Neural cell (in vitro differentiated cells): ENCODE measurements around the gene SLC8A3. TPM values are rescaled to one million over a fixed set of nuclear protein-coding genes. Genes with fewer than 3 reads are reported as not detected.

ENCODE experiments used
- H2AFZ ChIP-seq: fragments of 200-600, 300-800 bp; sonication (generic), shearing (Covaris generic); 2 replicates; pipeline ENCODE4 v1.6.0; 2014; ENCODE audit warnings: low read depth, mild to moderate bottlenecking, antibody characterized with exemption, low read length, moderate library complexity
- H3F3A ChIP-seq: fragments of 200-600 bp; shearing (Covaris generic); 2 replicates; pipeline ENCODE4 v1.6.1; 2016; ENCODE audit warnings: mild to moderate bottlenecking, moderate library complexity, mixed read lengths, antibody characterized with exemption, low read length; ENCODE audit not compliant: insufficient read depth, poor library complexity, severe bottlenecking
- H3K27ac ChIP-seq: fragments of 200-600, 300-800 bp; sonication (generic), shearing (Covaris generic); 2 replicates; pipeline ENCODE4 v1.5.1; 2014; ENCODE audit warnings: mild to moderate bottlenecking, low read length, moderate library complexity
- H3K27me3 ChIP-seq: fragments of 300-800, 200-600 bp; sonication (generic), shearing (Covaris generic); 2 replicates; pipeline ENCODE4 v1.6.0; 2014; ENCODE audit warnings: mild to moderate bottlenecking, low read depth, low read length, moderate library complexity; ENCODE audit not compliant: insufficient read depth
- H3K36me3 ChIP-seq: fragments of 300-800, 200-600 bp; sonication (generic), shearing (Covaris generic); 2 replicates; pipeline ENCODE4 v1.5.1; 2014; ENCODE audit warnings: mild to moderate bottlenecking, antibody characterized with exemption, low read length, moderate library complexity; ENCODE audit not compliant: insufficient read depth
- H3K4me2 ChIP-seq: fragments of 300-800, 200-600 bp; sonication (generic), shearing (Covaris generic); 2 replicates; pipeline ENCODE4 v1.6.0; 2014; ENCODE audit warnings: mild to moderate bottlenecking, low read length
- H3K4me3 ChIP-seq: fragments of 300-800, 200-600 bp; sonication (generic), shearing (Covaris generic); 2 replicates; pipeline ENCODE4 v1.5.1; 2014; ENCODE audit warnings: mild to moderate bottlenecking, low read length, moderate library complexity
- H3K79me2 ChIP-seq: fragments of 200-600 bp; shearing (Covaris generic); replicated peaks from 2 replicates; pipeline ENCODE4 v1.6.0; 2014; ENCODE audit warnings: mild to moderate bottlenecking, low read length, moderate library complexity; ENCODE audit not compliant: insufficient read depth
- H3K9ac ChIP-seq: fragments of 300-800, 200-600 bp; sonication (generic), shearing (Covaris generic); 2 replicates; pipeline ENCODE4 v1.6.1; 2016; ENCODE audit warnings: mild to moderate bottlenecking, low read length, mixed read lengths
- H3K9me2 ChIP-seq: fragments of 200-600 bp; shearing (Covaris generic); 2 replicates; pipeline ENCODE4 v1.6.1; 2016; ENCODE audit warnings: mild to moderate bottlenecking, low read length, mixed read lengths; ENCODE audit not compliant: insufficient read depth
- H3K9me3 ChIP-seq: fragments of 200-600, 300-800 bp; sonication (generic), shearing (Covaris generic); 2 replicates; pipeline ENCODE4 v1.6.1; 2016; ENCODE audit warnings: mild to moderate bottlenecking, mixed run types, low read length, moderate library complexity, mixed read lengths
- H4K20me1 ChIP-seq: fragments of 200-600 bp; shearing (Covaris generic); 2 replicates; pipeline ENCODE4 v1.6.1; 2016; ENCODE audit warnings: mild to moderate bottlenecking, mixed run types; ENCODE audit not compliant: insufficient read depth
- CTCF ChIP-seq: fragments of 450-650 bp; IDR thresholded peaks from 2 replicates; pipeline ENCODE4 v1.5.1; 2014; ENCODE audit warnings: antibody characterized with exemption, mild to moderate bottlenecking, moderate library complexity; ENCODE audit not compliant: poor library complexity, severe bottlenecking
- EP300 ChIP-seq: fragments of 450-650 bp; conservative IDR thresholded peaks from 2 replicates; pipeline ENCODE4 v1.6.1; 2014; ENCODE audit warnings: antibody characterized with exemption, mild to moderate bottlenecking, moderate library complexity; ENCODE audit not compliant: poor library complexity, severe bottlenecking
- EZH2 ChIP-seq: fragments of 200-600, 300-800 bp; shearing (Covaris generic), sonication (generic); IDR thresholded peaks from 2 replicates; pipeline ENCODE4 v1.6.1; 2014; ENCODE audit warnings: antibody characterized with exemption, low read length, borderline replicate concordance, mild to moderate bottlenecking; ENCODE audit not compliant: insufficient read depth, poor library complexity, severe bottlenecking
- MXI1 ChIP-seq: fragments of 450-650 bp; conservative IDR thresholded peaks from 2 replicates; pipeline ENCODE4 v1.6.1; 2014; ENCODE audit warnings: antibody characterized with exemption, mild to moderate bottlenecking; ENCODE audit not compliant: poor library complexity, severe bottlenecking
- POLR2AphosphoS5 ChIP-seq: IDR thresholded peaks from 2 replicates; pipeline ENCODE4 v1.6.1; 2012
- RAD21 ChIP-seq: fragments of 450-650 bp; conservative IDR thresholded peaks from 2 replicates; pipeline ENCODE4 v1.6.1; 2014; ENCODE audit warnings: antibody characterized with exemption, mild to moderate bottlenecking, moderate library complexity
- REST ChIP-seq: IDR thresholded peaks from 2 replicates; pipeline ENCODE4 v1.6.1; 2012; ENCODE audit warnings: borderline replicate concordance
- SMC3 ChIP-seq: fragments of 450-650 bp; conservative IDR thresholded peaks from 2 replicates; pipeline ENCODE4 v1.6.1; 2014; ENCODE audit warnings: antibody characterized with exemption, mild to moderate bottlenecking, moderate library complexity; ENCODE audit not compliant: poor library complexity
- TAF1 ChIP-seq: IDR thresholded peaks from 2 replicates; pipeline ENCODE4 v1.6.1; 2012; ENCODE audit warnings: low read depth
- polyA plus RNA-seq: library from polyadenylated mRNA; depleted of rRNA; stranded (reverse); fragments of >200 nt; gene quantifications from 2 replicates; pipeline ENCODE4 v1.2.3, GENCODE V29; 2014

SLC8A3 gene
- polyA plus RNA-seq, 1 donor from 2014 or later = 2.9 TPM

GRCh38 chr14:70011098-70011497 lies 177.7 kb downstream of the SLC8A3 start:
- TF ChIP-seq EP300 (peak; percentile 48), POLR2AphosphoS5 (peak; percentile 80), SMC3 (no peak)
- H3K27ac ChIP-seq = peak overlapping the region; percentile 44
- no peak overlapping the region for H3K4me2 ChIP-seq
- no peaks in the 10 kb centered on the region for H4K20me1 ChIP-seq
- no peaks in the 10 kb centered on the region for H3K9me3 ChIP-seq
- no peaks in the 10 kb centered on the region for H3K36me3 ChIP-seq
- no peak overlapping the region for H3K9ac ChIP-seq
- H3K9me2 ChIP-seq = no peaks in the 10 kb centered on the region
- H3K4me3 ChIP-seq = no peak overlapping the region
- H2AFZ ChIP-seq = no peak overlapping the region
- H3K79me2 ChIP-seq = no peaks in the 10 kb centered on the region
- no peaks in the 10 kb centered on the region for H3F3A ChIP-seq
- H3K27me3 ChIP-seq = no peaks in the 10 kb centered on the region

- Histone ChIP-seq H2AFZ (no peak overlapping the region), H3K4me3 (no peak overlapping the region), H3K9ac (no peak overlapping the region), H3K79me2 (no peaks in the 10 kb centered on the region), H4K20me1 (no peaks in the 10 kb centered on the region), H3K9me2 (no peaks in the 10 kb centered on the region), H3K36me3 (no peaks in the 10 kb centered on the region), H3K27me3 (no peaks in the 10 kb centered on the region), H3K9me3 (no peaks in the 10 kb centered on the region), H3K4me2 (no peak overlapping the region), H3F3A (no peaks in the 10 kb centered on the region), H3K27ac (no peak overlapping the region)
- TF ChIP-seq REST (no peak), CTCF (no peak), RAD21 (no peak), EZH2 (no peak), POLR2AphosphoS5 (no peak), TAF1 (no peak), MXI1 (no peak), SMC3 (no peak), EP300 (no peak)
Observed at GRCh38 chr14:70009961-70010360, 178.8 kb downstream of the SLC8A3 start.
